HL-60 (cell line): ENCODE measurements around the gene DNLZ.

Experiments used
- DNase-seq, 2 experiments: peaks; one replicate each; pipeline ENCODE4 v3.0.0-alpha.2; 2010 to 2020; ENCODE audit warnings: low read depth in 1 of 2, low spot score in 1 of 2
- H3K27ac ChIP-seq: fragments of 250-450 bp; sonication (Bioruptor Pico); replicated peaks from 2 replicates; pipeline ENCODE4 v1.5.1; 2020; ENCODE audit warnings: mild to moderate bottlenecking, moderate library complexity
- H3K27me3 ChIP-seq: fragments of 250-450 bp; sonication (Bioruptor Pico); 2 replicates; pipeline ENCODE4 v1.5.1; 2021; ENCODE audit warnings: mild to moderate bottlenecking, moderate library complexity; ENCODE audit not compliant: insufficient read depth, poor library complexity, severe bottlenecking
- H3K4me3 ChIP-seq: replicated peaks from 2 replicates; pipeline ENCODE4 v1.5.1; 2011; ENCODE audit warnings: mild to moderate bottlenecking, control low read depth, low read length; ENCODE audit not compliant: insufficient read depth
- GABPA ChIP-seq: IDR thresholded peaks from 2 replicates; pipeline ENCODE4 v1.6.1; 2012; ENCODE audit warnings: low read depth
- POLR2AphosphoS5 ChIP-seq: IDR thresholded peaks from 2 replicates; pipeline ENCODE4 v1.6.1; 2012; ENCODE audit warnings: low read depth
- SPI1 ChIP-seq: IDR thresholded peaks from 2 replicates; pipeline ENCODE4 v1.6.1; 2012; ENCODE audit warnings: low read depth, mild to moderate bottlenecking, borderline replicate concordance
- TF ChIP-seq, protein P1 (sequence below): IDR thresholded peaks from 2 replicates; pipeline ENCODE4 v1.6.1; 2012; ENCODE audit warnings: low read depth; ENCODE audit not compliant: insufficient replicate concordance
- TF ChIP-seq, protein P2 (sequence below): IDR thresholded peaks from one replicate; pipeline ENCODE4 v1.5.1; 2011; ENCODE audit warnings: low read length, control low read depth, inconsistent platforms; ENCODE audit not compliant: insufficient read depth

Gene DNLZ

DNA sequence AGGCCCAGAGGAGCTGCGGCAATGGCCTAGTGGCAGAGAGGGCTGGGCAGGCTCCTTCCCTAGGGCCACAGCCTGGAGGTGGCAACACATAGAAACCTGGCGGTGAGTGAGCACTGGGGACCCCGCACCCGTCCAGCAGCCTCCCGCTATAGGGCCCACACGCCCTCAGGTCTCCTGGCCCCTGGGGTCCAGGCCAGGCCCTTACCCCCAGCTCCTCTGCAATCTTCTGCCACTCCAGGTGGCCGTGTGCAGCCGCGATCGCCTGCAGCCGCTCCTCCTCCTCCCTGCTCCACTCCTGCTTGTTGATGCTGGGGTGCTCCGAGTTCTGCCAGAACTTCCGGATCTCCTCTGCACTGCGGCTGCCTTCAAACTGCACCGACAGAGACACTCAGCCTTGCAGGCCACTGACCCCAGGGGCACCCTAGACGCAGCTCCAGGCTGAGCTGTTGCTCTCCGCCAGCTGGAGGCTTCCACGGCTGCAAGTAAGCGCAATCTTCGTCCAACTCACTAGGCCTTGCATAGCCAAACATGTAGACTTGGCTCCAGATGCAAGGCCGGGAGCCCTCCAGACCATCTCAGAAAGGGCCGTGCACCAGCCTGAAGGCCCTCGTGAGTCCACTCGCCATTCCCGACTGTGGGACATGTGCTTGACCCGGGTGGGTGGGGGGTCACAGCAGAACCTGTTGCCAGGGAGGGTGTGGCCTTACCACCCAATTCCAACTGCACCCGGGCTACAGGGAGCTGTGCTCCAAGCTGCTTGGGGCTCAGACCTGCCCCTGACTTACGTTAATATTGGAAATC is 28.4 kb upstream of the DNLZ start:
- H3K27ac ChIP-seq: no peak overlapping the region
- no peak overlapping the region for H3K4me3 ChIP-seq
- TF ChIP-seq, protein P1, sequence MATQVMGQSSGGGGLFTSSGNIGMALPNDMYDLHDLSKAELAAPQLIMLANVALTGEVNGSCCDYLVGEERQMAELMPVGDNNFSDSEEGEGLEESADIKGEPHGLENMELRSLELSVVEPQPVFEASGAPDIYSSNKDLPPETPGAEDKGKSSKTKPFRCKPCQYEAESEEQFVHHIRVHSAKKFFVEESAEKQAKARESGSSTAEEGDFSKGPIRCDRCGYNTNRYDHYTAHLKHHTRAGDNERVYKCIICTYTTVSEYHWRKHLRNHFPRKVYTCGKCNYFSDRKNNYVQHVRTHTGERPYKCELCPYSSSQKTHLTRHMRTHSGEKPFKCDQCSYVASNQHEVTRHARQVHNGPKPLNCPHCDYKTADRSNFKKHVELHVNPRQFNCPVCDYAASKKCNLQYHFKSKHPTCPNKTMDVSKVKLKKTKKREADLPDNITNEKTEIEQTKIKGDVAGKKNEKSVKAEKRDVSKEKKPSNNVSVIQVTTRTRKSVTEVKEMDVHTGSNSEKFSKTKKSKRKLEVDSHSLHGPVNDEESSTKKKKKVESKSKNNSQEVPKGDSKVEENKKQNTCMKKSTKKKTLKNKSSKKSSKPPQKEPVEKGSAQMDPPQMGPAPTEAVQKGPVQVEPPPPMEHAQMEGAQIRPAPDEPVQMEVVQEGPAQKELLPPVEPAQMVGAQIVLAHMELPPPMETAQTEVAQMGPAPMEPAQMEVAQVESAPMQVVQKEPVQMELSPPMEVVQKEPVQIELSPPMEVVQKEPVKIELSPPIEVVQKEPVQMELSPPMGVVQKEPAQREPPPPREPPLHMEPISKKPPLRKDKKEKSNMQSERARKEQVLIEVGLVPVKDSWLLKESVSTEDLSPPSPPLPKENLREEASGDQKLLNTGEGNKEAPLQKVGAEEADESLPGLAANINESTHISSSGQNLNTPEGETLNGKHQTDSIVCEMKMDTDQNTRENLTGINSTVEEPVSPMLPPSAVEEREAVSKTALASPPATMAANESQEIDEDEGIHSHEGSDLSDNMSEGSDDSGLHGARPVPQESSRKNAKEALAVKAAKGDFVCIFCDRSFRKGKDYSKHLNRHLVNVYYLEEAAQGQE: no peak
- TF ChIP-seq GABPA (no peak), POLR2AphosphoS5 (no peak), SPI1 (no peak)
- TF ChIP-seq, protein P2, sequence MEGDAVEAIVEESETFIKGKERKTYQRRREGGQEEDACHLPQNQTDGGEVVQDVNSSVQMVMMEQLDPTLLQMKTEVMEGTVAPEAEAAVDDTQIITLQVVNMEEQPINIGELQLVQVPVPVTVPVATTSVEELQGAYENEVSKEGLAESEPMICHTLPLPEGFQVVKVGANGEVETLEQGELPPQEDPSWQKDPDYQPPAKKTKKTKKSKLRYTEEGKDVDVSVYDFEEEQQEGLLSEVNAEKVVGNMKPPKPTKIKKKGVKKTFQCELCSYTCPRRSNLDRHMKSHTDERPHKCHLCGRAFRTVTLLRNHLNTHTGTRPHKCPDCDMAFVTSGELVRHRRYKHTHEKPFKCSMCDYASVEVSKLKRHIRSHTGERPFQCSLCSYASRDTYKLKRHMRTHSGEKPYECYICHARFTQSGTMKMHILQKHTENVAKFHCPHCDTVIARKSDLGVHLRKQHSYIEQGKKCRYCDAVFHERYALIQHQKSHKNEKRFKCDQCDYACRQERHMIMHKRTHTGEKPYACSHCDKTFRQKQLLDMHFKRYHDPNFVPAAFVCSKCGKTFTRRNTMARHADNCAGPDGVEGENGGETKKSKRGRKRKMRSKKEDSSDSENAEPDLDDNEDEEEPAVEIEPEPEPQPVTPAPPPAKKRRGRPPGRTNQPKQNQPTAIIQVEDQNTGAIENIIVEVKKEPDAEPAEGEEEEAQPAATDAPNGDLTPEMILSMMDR: no peak
- DNase-seq: no peak
- H3K27me3 ChIP-seq: no peaks in the 10 kb centered on the region

DNA sequence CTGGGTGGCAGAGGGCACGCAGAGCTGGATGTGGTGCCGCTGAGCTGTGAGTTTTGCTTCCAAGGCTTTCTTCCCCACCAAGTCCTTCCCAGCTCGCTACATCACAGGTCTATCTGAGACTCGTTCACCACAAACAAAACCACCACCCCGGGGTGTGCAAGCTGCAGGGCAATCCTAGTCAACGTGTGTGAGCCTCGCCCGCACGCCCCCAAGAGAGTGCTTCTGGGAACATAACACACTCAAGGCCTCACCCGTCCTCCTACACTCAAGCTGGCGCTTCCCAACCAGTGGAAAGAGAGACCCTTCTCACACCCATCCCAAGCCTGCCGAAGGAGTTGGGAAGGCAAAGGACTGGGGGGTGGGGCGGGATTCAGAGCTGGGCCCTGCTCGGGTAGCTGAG is 25.9 kb upstream of the DNLZ start:
- no peak overlapping the region for H3K27ac ChIP-seq
- TF ChIP-seq SPI1 (no peak), POLR2AphosphoS5 (no peak), GABPA (no peak)
- TF ChIP-seq, protein P1: no peak
- TF ChIP-seq, protein P2: no peak
- DNase-seq: no peak
- H3K4me3 ChIP-seq: no peak overlapping the region
- H3K27me3 ChIP-seq: no peaks in the 10 kb centered on the region

DNA sequence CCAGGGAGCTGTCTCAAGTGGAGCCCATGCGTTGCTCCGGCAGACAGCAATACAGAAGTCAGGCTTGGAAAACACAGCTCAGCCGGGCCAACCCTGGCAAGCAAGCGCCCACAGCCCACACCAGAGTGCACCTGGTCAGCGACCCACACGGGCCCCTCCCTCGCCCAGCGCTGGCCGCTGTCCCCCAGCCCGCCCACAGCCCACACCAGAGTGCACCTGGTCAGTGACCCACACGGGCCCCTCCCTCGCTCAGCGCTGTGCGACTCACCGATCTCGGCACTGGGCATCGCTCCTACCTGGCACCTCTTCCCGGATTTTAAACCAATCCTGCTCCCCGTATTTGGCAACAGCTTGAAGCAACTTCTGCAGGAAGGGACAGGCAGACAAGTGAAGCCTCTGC is 23.7 kb upstream of the DNLZ start:
- TF ChIP-seq, protein P1: no peak
- no peak for TF ChIP-seq SPI1
- TF ChIP-seq POLR2AphosphoS5: no peak
- TF ChIP-seq, protein P2: no peak
- DNase-seq: no peak
- Histone ChIP-seq H3K27ac (no peak overlapping the region), H3K4me3 (no peak overlapping the region), H3K27me3 (no peaks in the 10 kb centered on the region)
